GM21515 (cell line): Measurements from ENCODE around the gene EDDM13.
"Not testable (repeated sequence)": the region's sequence is repeated elsewhere in the genome, so short reads cannot be mapped to it uniquely, and the experiment has no call there.

Experiments used
- ATAC-seq: cut with Tn5 transposase; IDR thresholded peaks from one replicate; pipeline ENCODE4 v1.9.1; 2021; ENCODE audit not compliant: unreplicated experiment

Gene EDDM13

DNA sequence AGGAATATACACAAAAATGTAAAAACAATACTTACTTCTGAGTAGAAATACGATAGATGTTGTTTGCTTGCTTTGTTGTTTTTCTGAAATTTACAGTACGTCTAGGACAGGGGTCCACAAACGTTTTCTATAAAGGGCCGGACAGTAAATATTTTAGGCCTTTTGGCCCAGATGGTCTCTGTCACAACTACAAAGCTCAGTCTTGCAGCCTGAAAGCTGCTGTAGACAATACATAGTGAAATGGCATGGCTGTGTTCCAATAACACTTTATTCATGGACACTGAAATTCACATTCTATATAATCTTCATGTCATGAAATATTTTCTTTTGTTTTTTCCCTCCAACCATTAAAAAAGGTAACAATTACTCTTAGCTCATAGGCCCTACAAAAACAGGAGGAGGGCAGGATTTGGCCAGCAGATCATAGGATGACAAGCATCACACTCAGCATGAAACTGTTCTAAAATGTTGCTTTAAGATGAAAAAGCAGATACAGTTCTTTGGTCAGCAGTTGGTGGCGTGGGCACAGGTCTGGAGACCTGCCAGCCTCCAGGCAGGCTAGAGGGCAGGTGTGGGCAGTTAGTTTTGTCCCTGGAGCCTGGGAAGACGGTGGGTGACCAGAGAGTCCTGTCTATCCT lies at the start of gene EDDM13:
EDDM13 (plus strand) TSS at position 588 of the 638 bp plus-strand sequence. CDS start 87 bp downstream, outside the sequence.
- ATAC-seq: no peak

- ATAC-seq: no peak
Observed at GRCh38 chr19:56222901-56223300, 49.6 kb upstream of the EDDM13 start.

GRCh38 chr19:56223481-56223880 lies 49.1 kb upstream of the EDDM13 start:
- ATAC-seq: no peak

- no peak for ATAC-seq
Observed at GRCh38 chr19:56245121-56245740, 27.3 kb upstream of the EDDM13 start.

- not testable (repeated sequence) for ATAC-seq
Observed at GRCh38 chr19:56245764-56246163, 26.8 kb upstream of the EDDM13 start.

DNA sequence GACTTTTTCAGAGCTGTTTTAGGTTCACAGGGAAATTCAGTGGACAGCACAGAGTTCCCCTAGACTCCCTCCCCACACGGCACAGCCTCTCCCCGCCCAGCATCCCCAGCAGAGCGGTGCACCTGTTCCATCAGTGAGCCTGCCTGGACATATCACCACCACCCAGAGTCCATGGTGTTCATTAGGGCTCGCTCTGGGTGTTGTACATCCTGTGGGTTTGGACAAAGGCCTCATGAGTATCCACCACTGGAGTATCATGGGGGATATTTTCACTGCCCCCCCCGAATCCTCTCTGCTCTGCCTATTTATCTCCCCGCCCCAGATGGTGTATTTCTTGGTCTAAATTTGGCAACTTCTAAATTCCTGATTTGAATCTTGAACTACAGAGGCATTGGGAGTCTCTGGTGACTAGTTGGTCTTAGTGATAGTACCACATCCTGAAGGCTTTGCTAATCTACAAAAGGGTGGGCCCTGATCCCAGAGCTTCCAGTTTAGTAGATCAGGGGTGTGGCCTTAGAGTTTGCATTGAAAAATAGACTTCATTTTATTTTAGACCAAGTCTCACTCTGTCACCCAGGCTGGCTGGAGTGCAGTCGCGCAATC lies 23.7 kb upstream of the EDDM13 start:
- not testable (repeated sequence) for ATAC-seq

DNA sequence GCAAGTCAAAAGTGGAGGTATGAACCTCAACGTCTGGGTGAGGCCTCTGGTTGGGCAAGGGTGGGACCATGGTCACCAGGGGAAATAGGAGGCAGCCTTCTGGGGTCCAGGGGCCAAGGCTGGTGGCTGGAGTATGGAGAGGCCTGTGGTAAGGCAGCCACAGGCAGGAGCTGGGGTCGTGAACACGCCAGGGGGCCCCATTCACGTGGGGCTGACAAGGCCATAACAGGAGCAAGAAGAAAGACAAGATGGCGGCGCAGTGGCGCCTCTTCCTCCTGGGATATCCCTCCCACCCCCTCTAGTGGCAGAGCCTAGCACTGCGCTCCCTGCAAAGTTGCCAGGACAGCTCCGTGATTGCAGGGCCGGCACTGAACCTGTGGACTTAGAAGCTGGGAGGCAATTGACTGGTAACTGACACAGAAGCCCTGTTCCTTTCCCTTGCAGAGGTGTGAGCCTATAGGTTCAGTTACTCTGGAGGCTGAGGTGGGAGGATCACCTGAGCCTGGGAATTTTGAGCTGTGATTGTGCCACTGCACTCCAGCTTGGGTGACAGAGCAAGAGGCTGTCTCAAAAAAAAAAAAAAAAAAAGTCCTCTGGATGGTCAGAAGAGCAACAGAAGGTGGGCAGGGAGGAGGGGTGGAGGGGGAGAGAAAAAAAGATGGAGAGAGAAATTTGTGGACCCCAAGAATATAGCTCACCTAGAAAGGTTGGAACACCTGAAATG lies 19.7 kb upstream of the EDDM13 start:
- ATAC-seq: no peak

DNA sequence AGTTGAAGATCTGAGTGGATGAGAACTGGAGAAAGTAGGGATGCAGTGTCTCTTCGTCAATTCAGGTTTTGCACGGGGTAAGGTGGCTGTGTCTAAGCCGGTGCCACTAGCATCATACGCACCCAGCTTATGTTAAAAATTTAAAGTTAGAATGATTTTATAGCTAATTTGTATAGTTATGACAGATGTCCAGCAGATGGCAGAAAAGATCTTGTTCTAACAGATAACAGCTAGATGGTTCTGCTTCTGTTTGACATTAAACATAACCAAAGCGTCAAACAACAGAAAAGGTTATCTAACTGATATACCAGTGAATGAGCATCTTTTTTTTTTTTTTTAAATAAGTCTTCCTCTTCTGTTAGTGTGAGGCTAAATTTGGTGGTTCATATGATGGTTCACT lies 18.8 kb upstream of the EDDM13 start:
- no peak for ATAC-seq

GRCh38 chr19:56258272-56258671 lies 14.3 kb upstream of the EDDM13 start:
- ATAC-seq: no peak

- no peak for ATAC-seq
Observed at GRCh38 chr19:56261145-56261544, 11.4 kb upstream of the EDDM13 start.

GRCh38 chr19:56261932-56262331 lies 10.6 kb upstream of the EDDM13 start:
- ATAC-seq: not testable (repeated sequence)

GRCh38 chr19:56263319-56263718 lies 9.2 kb upstream of the EDDM13 start:
- no peak for ATAC-seq

GRCh38 chr19:56266051-56266450 lies 6.5 kb upstream of the EDDM13 start:
- ATAC-seq: no peak

DNA sequence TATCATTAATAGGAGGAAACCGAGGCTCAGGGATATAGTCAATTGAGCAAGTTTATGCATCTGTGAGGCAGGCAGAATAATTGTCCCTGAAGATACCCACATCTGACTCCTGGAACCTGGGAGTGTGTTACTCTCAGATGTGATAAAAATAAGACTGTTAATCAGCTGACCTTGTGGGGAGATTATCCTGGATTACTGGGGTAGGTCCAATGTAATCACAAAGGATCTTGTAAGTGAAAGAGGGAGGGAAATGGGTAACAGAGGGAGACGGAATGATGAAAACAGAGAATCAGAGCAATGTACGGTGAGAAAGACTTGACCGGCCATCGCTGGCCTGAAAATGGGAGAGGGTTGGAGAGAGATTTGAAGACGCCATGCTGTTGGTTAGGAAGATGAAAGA lies 3.2 kb upstream of the EDDM13 start:
- ATAC-seq: no peak

DNA sequence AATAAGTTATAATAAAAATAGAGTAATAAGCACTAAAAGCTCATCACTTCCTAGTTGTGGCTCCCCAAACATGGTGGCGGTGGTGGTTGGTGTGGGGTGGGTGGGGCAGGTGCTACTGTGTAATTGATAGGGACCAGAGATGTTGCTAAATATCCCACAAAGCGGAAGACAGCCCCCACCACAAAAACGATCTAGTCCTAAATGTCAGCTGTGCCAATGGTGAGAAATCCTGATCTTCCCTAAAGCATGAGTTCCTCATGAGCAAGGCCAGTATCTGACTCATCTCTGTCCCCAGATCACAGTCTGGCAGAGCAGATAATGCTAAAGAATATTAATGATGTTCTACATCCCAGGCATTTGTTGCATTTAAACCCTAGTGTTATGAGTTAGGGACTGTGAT lies 1.9 kb upstream of the EDDM13 start:
- ATAC-seq: no peak

- no peak for ATAC-seq
Observed at GRCh38 chr19:56271151-56271550, 1.4 kb upstream of the EDDM13 start.

- ATAC-seq: no peak
Observed at GRCh38 chr19:56273563-56274117, 1.1 kb downstream of the EDDM13 start.

DNA sequence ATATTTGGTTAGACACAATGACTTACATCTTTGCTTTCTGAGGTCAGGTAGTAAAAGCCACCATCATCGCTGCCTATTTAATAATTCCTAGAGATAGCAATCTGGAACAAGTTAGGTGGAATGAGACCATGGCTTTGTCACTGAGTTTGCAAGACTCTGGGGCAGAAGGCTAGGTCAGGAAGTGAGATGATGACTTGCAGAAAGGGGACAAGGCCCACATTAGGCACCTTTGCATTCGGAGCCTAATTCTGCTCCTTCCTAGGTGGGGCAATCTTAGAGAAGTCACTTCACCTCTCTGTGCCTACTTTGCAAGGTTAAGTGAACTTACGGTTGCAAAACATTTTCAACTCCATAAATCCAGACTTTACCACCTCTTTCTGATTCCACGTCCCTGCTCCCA lies 10.3 kb downstream of the EDDM13 start:
- no peak for ATAC-seq

DNA sequence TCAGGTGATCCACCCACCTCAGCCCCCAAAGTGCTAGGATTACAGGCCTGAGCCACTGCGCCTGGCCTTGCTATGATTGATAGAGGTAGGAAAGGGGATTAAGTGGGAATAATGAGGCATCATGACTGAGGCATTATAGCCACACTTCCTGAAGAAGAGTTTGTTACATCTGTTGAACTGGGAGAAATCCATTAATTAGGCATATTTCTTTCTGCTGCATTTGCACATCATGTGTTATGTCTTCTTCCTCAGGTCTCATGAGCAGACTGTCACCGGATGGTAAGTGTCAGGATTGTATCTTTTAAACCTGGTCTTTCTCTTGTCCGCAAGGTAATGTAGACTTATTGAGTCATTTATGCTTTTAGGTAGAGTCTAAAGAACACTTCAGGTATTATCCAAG lies 12.2 kb downstream of the EDDM13 start:
- no peak for ATAC-seq

- ATAC-seq: no peak
Observed at GRCh38 chr19:56290104-56290503, 17.6 kb downstream of the EDDM13 start.

DNA sequence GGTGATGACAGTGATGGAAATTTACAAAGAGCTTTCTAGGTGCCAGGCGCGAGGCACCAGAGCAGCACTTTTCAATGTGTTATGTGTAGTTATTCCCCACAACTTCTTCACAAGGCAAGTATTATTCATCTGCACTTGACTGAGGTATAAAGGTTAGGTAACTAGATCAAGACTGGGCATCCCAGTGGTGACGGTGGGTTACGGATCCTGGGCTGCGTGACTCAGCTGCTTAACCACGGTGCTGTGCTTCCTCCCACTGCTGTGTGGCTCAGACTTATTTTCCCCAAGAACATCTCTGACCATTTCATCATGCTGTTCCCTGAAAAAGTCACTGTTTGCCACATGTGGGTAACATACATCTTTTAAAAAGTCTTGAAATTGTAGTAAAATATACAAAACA lies 19.3 kb downstream of the EDDM13 start:
- ATAC-seq: no peak

DNA sequence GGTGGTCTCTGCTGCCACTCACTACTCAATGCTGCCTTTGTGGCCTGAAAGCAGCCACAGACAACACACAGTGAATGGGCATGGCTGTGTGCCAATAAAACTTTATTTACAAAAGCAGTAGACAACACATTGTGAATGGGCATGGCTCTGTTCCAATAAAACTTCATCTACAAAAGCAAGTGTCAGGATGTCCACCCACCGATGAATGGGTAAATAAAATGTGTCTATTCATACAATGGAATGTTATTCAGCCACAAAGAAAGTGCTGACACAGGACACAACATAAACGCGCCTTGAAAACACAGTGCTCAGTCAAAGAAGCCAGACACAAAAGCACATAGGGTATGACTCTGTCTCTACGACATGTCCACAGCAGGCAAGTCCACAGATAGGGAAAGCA lies 22.0 kb downstream of the EDDM13 start:
- ATAC-seq: no peak
